Mesenteric fat pad (tissue), 1 donor: Measurements from ENCODE around the gene BATF. TPM values are rescaled to one million over a fixed set of nuclear protein-coding genes. Genes with fewer than 3 reads are reported as not detected.
"Not testable (repeated sequence)": the region's sequence is repeated elsewhere in the genome, so short reads cannot be mapped to it uniquely, and the experiment has no call there.

Source experiments
- DNase-seq: peaks from one replicate; pipeline ENCODE4 v3.0.0-alpha.2; 2020; ENCODE audit warnings: low spot score
- long read RNA-seq: library from polyadenylated mRNA; unstranded; transcript quantifications from one replicate; pipeline ENCODE4 v2.0.0, GENCODE V29; 2020
- total RNA-seq: library from RNA; stranded (reverse); fragmentation: NEBNext Ultra II Directional; extraction: Animal tissue kit (Norgen Biotek cat#: 25700); gene quantifications from one replicate; pipeline ENCODE4 v1.2.1, GENCODE V29; 2021
- donor health status: DM: yes; HTN: yes; CAD: no.

The BATF gene, protein sequence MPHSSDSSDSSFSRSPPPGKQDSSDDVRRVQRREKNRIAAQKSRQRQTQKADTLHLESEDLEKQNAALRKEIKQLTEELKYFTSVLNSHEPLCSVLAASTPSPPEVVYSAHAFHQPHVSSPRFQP
- total RNA-seq, result 8.1 TPM
- long read RNA-seq, transcript BATF-201 (3 exons, 980 nt), result major isoform, 6 of 6 reads
- long read RNA-seq, partial matches to known transcripts, result 0 of 6 reads
- long read RNA-seq, other reads (novel, unspliced or antisense), result 0 of 6 reads

DNA sequence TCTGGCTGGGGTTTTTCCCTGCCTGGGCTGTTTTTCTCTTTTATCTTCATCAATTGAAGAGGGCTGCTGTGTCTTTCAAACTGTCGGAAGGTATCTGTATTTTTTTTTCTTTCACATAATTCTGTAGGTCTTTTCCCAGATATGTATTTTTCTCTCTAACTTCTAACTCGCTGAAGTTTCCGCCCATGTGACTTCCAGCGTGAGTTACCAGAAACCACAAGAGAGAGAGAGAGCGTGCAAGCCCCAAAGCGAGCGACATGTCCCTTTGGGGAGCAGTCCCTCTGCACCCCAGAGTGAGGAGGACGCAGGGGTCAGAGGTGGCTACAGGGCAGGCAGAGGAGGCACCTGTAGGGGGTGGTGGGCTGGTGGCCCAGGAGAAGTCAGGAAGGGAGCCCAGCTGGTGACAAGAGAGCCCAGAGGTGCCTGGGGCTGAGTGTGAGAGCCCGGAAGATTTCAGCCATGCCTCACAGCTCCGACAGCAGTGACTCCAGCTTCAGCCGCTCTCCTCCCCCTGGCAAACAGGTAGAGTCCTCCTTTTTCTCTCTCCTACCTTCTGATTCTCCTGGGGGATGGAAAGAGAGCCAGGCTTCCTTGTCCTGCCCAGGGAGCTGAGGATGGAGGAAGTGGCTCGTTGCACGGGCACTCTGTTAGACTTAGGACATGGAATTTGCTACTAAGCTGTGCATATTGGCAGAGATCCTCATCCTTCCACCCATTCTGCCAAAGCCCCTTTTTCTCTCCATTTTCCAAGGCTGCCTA is at the start of gene BATF:
TSS of gene BATF (plus strand) at position 246 of the 759 bp plus-strand sequence. CDS start at position 460, 214 bp downstream.
- DNase-seq, result no peak

DNA sequence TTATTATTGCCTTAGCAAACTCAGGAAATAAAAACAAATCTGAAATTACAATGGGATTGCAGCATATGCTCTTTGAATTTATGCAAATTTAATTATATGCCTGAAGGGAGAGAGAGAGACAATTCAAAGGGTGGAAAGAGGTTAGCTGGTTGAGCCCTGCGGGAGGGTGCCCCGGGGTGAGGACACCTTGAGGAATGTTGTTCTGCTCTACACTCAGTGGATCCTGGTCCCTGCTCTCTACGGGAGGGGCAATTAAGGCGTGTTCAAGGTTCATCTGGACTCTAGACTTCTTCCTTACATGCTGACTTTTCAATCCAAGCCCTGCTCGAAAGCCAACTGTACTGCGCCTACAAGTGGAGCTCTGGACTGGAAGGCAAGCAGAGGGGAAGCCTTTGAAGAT is 48.1 kb upstream of the BATF start:
- DNase-seq, result not testable (repeated sequence)

DNA sequence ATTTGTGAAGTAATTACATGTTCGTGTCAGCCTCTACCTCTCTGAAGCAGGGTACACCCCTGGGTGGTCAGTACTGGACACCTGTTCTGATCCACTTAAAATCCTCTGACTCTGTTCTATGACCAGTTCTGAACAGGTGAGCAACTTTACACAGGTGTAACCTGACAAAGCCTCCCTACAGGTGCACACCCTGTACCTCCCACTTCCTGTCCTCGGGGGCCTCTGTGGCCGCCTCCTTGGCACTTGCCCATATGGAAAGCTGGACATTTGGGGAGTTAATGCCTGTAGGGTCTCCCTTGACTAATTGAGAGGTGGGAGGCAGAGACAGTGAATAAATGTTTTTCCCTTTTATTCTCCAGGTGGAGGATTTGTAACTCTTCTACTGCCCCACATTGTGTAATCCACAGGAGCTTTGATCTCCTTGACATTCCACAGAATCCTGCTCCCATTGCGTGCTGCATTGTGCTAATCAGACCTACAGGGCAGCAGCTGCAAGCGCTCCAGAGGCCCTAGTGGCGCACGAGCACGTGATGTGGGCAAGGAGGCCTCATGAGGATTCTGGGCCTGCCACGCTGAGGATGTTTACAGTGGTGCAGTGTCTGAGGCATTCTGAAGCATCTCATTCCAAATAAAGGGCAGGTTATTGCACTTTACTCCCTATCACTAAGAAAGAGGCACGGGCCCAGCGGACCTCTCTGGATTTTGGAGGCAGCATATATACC is 45.8 kb upstream of the BATF start:
- no peak for DNase-seq

DNA sequence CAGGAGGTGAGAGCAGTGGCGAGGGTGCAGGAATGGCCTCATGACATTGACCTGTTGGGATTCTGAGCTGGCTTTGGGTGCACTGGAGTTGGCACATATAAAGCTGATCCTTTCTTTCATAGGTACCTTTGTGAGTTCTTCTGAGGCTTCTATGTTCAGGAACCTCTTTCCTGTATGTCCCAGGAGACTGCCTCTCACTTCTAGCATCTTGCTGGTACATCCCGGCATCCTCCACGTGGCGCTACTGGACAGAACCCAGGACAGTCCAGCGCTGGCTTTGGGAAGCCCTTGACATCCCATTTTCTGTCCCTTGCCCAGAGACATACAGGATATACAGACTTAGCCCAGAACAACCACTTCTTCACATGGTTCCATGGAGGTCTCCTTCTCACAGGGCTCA is 44.4 kb upstream of the BATF start:
- DNase-seq, result peak; percentile 71

DNA sequence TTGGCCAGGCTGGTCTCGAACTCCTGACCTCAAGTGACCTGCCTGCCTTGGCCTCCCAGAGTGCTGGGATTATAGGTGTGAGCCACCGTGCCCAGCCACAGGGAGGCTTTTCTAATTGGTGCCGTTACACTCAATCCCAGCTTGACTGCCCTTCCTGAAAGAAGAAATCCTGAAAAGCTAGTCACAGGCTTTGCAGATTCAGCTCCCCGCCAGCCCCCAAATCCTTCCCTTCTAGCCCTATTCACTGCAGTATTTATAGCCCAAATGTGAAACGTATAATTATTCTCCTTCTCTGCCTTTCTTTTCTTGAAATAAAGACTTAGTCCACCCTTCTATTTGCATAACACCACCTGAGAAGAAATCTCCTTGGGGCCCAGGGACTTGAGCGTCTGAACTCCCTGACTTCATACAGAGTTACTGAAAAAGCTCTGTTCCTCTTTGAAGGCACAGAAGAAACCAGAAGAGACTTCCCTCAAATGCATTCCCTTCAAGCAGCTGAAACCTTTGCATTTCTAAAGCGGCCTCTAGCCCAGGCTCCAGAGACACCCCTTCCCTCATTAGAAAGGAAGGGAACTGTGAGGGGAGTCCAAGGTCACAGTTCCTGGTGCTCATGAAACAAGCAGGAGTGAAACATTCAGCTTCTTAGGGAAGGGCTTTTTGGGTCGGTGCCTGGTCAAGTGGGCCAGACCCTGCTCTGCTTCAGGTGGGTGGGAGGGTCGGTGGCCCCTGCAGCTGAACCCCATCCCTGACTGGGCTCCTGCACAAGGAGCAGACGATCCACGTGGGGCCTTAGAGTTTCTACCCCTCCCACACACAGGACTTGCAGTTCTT is 42.3 kb upstream of the BATF start:
- DNase-seq, result no peak

DNA sequence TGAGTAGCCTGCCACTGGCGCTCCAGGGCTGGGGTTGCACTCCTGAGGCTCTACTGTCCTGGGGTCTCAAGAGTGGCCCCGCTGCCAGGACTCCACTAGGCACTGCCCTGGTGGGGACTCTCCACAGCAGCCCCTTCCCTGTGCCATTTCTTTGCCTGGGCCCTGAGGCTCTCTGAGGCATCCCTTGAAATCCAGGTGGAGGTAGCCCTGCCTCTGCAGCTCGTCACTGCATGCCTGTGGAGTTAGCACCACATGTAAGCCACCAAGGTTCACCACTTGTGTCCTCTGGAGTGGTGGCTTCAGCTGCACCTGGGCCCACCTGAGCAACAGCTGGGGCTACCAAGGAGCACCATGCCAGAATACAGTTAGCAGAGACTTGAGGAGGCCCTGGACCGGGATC is 39.9 kb upstream of the BATF start:
- DNase-seq, result no peak

DNA sequence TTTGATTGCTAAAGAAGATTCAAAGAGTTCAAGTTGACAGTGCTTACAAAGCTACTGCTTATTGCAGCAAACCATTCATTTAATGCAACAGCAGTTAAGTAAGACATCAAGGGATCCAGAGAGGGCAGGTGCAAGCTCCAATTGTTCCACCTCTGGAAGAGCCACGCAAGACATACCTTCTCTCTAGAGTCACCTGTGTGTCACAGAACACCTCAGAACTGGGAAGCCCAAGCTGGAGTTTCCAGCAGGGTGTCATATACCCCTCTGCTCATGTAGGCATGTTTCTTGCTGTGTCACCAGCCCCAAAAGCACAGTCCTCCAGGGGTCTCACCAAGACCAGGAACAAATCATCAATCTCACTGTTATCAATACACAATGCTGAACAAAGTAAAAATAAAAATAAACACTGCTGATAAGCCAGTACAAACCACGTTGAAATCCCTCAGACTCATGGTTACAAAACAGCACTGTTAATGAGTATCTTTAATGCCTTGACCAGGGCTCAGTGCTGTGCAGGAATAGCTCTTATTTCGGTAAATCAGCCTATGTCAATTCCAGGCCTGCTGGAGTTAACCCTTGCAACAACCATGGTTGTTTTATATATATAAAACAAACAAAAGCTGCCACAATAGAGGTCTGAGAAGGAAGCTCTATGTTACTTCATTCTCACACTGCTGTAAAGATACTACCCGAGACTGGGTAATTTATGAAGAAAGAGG is 37.4 kb upstream of the BATF start:
- DNase-seq, result no peak

DNA sequence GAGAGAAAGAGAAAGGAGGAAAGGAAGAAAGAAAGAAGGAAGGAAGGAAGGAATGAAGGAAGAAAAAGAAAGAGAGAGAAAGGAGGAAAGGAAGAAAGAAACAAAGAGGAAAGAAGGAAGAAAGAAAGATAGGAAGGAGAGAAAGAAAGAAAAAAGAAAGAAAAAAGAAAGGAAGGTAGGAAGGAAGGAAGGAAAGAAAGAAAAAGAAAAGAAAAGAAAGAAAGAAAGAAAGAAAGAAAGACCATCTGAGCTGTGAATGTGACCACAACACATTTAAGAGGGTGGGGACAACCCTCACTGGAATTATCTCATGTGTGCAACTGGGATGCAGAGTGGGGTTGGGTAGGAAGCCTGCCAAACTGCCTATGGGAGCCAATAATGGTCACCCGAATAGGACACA is 36.0 kb upstream of the BATF start:
- DNase-seq, result no peak

DNA sequence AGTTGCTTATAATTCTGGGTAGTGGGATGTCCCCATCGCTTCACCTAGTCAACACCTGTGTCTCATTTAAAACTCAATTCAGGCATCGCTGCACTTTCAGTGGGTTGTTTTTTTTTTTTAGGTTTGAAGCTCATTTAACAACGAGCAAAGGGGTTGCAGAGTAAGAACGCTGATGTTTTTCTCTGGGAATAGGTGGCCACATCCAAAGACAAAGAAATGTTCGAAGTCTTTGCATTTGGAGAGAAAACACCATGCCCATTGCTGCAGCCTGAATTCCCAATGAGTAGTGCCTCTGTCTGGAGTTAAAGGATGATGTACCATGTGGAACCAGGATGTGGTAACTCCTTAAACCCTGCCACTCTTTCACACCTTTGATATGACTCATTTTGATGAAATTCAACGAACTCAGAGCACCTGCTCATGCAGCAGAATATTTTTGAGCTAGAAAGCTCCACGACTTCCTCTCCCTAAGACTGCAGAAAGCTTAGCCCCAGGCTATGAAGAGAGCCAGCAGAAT is 35.1 kb upstream of the BATF start:
- DNase-seq, result no peak

DNA sequence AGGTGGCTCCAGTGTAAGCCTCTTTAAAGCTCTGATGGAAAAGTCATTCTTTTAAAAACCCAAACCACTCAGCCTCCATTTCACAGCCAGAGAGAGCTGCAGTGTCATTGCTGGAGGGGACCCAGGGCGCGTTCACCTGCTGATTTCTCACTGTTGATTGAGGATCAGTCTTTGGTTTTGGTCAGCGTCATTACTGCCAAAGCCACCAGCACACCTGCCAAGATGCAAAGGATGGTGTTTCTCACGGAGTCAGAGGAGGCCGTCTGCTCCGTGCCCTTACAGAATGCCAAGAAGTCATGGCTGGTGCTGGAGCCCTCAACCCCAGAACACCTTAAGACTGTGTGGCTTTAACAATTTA is 32.8 kb upstream of the BATF start:
- DNase-seq, result no peak

DNA sequence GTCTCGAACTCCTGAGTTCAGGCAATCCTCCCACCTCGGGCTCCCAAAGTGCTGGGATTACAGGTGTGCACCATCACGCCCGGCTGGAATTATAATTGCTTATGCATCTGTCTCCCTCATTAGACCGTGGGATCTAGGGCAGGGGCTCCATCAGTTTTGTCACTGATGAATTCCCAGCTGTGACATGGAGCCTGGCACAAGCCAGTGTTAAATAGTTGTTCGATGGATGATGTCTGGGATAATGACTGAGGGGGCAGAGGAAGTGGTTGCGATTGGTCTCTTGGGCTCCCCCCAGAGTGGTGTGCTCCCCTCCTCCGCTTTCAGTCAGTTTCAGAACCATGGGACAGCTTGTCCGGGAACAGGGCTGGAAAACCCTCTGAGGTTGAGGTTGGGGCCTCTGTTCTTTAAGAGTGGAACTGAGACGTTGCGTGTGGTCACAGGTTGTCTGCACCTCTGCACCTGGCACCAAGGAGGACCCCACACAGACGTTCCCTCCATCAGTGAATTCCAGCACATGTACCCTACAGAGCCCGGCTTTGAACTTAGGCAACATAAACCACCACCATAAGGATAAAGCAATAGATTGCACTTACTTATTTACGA is 30.8 kb upstream of the BATF start:
- DNase-seq, result peak; percentile 47

DNA sequence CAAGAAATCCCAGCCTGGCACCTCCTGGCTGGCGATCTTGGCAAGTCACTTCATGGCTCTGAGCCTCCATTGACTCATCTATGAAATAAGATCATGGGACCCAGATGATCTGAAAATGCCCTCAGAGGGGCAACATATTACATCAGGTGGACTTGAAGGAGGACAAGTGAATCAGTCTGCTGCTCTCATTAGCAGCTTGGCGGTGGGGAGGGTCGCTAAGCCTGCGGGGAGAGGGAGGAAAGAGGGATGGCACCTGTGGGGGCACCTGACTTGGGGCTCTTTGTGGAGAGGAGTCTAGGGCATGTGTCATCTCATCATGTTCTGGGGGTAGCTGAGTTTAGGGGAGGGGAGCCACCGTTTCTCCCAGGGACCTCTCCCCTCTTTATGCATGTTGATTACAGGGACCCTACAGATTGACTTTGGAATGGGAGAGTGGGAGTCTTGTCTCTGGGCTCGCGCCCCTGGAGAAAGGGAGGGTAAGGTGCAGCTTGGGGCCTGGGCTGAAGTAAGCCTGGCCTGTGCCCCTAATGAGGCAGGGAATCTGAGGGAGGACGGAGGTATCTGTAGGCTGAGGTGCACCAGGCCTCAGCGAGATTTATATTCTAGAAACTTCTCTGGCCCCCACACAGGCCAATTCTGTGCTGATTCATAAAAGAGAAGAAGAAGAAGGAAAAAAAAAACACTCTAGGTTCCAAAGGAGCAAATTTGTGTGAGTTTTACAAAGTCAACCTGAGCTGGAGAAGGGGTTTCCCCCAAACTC is 29.3 kb upstream of the BATF start:
- DNase-seq, result peak; percentile 69

DNA sequence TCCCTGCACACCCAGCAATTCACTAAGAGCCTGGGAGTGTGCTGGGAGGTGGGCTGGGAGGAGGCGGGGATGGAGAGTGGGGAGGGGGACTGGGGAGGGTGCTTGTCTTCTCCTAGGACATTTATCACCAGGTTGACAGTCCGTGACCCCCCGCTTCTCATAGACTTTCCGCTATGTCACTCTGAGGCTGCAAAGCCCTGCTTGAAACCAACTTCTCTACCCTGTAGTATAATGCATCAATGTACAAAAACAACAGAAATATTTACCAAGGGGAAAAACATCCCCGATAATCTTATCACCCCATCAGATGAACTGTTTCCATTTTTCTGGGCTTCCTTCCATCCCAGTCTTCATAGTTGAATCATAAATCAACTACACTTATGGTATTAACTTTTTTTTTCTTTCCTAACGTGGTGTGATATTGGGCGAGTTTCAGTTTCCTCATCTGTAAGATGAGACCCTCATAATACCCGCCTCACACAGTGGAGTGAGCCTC is 28.6 kb upstream of the BATF start:
- DNase-seq, result no peak

DNA sequence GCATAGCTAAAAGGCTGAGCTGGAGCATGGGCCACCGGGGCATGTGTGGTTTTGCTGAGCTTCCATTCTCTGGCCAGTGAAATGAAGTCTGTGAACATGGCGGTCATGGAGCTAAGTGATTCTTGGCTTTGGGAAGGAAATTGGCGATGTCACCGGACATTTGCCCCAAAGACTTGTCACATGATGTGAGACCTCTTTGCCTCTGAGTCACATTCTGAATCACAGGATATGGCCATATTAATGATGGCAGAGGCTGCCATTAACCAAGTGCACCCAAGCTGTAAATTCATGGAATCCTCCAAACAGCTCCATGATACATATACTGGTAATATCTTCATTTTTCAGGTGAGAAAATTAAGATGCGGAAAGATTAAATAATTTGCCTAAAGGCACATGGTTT is 27.4 kb upstream of the BATF start:
- no peak for DNase-seq

DNA sequence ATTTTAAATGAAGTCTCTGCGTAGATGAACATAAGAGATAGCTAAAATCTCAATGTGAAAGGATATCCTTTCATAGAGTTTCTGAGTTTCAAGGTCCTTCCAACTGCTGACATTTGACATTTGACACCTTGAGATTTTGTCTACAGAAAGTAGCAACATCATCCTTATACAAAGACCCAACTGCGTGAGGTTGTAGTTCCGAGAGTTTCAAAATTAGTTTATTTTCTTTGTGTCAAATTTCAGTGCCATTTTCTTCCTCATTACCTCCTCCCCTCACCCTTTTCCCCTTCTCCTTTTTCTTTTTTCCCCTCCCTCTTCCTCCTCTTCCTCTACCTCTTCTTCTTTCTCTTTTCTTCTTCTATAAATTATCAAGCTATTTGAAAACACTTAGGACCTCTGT is 26.9 kb upstream of the BATF start:
- DNase-seq, result no peak

DNA sequence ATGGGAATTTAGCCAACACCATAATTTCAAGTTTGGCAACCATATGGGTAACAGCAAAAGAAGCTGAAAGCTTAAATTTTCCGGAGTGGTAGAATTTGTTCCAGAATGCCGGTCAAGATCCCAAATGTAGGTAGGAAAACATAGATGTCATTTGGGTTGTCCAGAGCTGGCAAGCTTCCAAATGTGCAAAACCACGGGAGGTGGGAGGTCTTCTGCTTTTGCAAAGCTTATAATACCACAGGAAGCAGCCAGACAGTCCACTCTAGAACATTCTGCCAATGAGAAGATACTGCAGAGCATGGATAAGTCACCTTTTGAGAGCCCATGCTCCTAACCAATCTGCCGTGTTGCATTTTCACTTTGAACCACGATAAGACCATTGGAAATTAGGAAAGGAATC is 26.4 kb upstream of the BATF start:
- DNase-seq, result no peak

DNA sequence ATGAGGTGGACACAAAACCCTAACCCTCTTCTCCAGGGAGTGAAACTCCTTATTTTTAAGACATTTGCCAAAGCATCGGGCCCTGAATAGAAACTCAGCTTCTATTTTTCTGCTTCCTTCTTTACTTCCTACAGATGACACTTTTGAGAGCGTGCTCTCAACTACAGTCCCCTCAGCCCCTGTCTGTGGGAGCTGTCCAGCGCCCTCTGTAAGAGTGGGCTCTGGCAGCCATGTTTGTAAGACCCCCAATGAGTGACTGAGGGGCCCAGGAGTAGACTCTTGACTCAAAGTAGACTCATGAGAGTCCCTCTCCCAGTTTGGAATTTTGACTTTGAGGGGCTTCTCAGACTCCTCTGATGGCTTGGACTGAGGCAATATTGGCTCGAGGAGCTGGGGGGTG is 25.5 kb upstream of the BATF start:
- DNase-seq, result no peak

DNA sequence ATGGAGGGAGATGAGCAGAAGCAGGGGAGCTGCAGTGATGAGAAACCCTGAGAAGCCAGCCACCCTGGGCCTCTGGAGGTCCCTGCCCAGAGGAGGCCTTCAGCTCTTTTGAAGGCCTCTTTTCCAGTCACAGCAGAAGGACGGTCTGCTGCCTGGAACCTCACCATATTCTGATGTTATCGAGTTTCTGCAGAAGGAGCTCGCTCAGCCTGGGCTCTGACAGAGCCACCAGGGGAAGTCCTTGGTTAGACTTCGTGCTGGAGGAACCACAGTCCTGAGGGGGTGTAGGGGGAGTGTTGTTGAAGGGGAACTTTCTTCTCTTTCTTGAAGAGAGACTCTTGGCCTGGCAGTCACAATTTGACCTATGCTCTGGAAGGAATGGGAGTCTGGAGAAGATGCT is 25.1 kb upstream of the BATF start:
- DNase-seq, result no peak

DNA sequence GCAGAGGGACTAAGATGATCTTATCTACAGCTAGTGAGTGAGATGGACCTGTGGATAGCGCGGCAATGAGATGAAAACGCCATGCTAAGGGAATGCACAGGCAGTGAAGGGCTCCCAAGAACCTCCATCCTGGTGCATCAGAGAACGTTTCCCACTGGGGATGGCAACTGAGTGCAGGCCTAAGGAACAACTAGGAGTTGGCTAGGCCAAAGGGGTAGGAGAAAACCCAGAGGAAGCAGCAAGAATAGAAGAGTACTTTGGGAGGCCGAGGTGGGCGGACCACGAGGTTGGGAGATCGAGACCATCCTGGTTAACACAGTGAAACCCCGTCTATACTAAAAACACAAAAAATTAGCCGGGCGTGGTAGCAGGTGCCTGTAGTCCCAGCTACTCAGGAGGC is 24.6 kb upstream of the BATF start:
- DNase-seq, result no peak
